Measurements from ENCODE around the gene OPN3.

OPN3 gene

GRCh38 chr1:241586905-241587512, 53.2 kb downstream of the OPN3 start:
- peak; percentile 35 for DNase-seq

- DNase-seq: no peak
Observed at GRCh38 chr1:241582921-241583321, 57.2 kb downstream of the OPN3 start.

- DNase-seq: no peak
Observed at GRCh38 chr1:241579434-241579833, 60.7 kb downstream of the OPN3 start.

- DNase-seq: no peak
Observed at GRCh38 chr1:241574154-241574553, 66.0 kb downstream of the OPN3 start.

GRCh38 chr1:241569848-241570247, 70.3 kb downstream of the OPN3 start:
- DNase-seq: no peak

- DNase-seq: no peak
Observed at GRCh38 chr1:241560849-241561187, 79.4 kb downstream of the OPN3 start.

GRCh38 chr1:241560146-241560848, 79.9 kb downstream of the OPN3 start:
- no peak for DNase-seq

GRCh38 chr1:241557551-241558193, 82.5 kb downstream of the OPN3 start:
- DNase-seq: no peak

- no peak for DNase-seq
Observed at GRCh38 chr1:241557031-241557430, 83.1 kb downstream of the OPN3 start.

GRCh38 chr1:241555526-241555925, 84.6 kb downstream of the OPN3 start:
- no peak for DNase-seq

- DNase-seq: no peak
Observed at GRCh38 chr1:241553886-241554592, 86.1 kb downstream of the OPN3 start.

GRCh38 chr1:241551759-241552638, 88.2 kb downstream of the OPN3 start:
- no peak for DNase-seq

GRCh38 chr1:241550318-241550717, 89.9 kb downstream of the OPN3 start:
- no peak for DNase-seq

GRCh38 chr1:241548008-241548407, 92.2 kb downstream of the OPN3 start:
- no peak for DNase-seq

All from retina (tissue), 1 donor.